Vagina (tissue), 2 donors: Measurements from ENCODE around the gene DIP2B. TPM values are rescaled to one million over a fixed set of nuclear protein-coding genes. Genes with fewer than 3 reads are reported as not detected.

Experiments used
- DNase-seq, 2 donors: peaks; one replicate each; pipeline ENCODE4 v3.0.0-alpha.2; 2017; ENCODE audit errors: extremely low spot score in 2 of 2
- H3K27ac ChIP-seq: fragments of 200-600 bp; sonication (generic); one replicate; pipeline ENCODE4 v1.5.1; 2019
- H3K27me3 ChIP-seq: fragments of 200-600 bp; sonication (generic); one replicate; pipeline ENCODE4 v1.5.1; 2019
- H3K36me3 ChIP-seq, 2 donors: fragments of 200-600 bp; sonication (generic); one replicate each; pipeline ENCODE4 v1.5.1; 2017 to 2019
- H3K4me1 ChIP-seq: fragments of 200-600 bp; sonication (generic); one replicate; pipeline ENCODE4 v1.5.1; 2019
- H3K4me3 ChIP-seq, 2 donors: fragments of 200-600 bp; sonication (generic); 1 replicate in 1 of 2; 2 replicates in 1 of 2; pipeline ENCODE4 v1.5.1; 2016 to 2019
- H3K9me3 ChIP-seq: fragments of 200-600 bp; sonication (generic); one replicate; pipeline ENCODE4 v1.5.1; 2019
- CTCF ChIP-seq, 3 experiments: fragments of 450-650 bp in 2 of 3; fragments of 200-600 bp in 1 of 3; sonication (generic) in 1 of 3; IDR thresholded peaks; one replicate each; pipeline ENCODE4 v1.5.1; 2017 to 2019; ENCODE audit warnings: antibody characterized with exemption in 3 of 3, mild to moderate bottlenecking in 2 of 3, moderate library complexity in 2 of 3
- POLR2A ChIP-seq, 2 donors: fragments of 450-650 bp; IDR thresholded peaks; one replicate each; pipeline ENCODE4 v1.6.1; 2017; ENCODE audit warnings: antibody characterized with exemption in 2 of 2, mild to moderate bottlenecking in 2 of 2, moderate library complexity in 2 of 2
- POLR2AphosphoS5 ChIP-seq, 2 donors: sonication (generic); formaldehyde crosslinking; IDR thresholded peaks; one replicate each; pipeline ENCODE4 v1.9.0; 2017; ENCODE audit warnings: antibody characterized with exemption in 2 of 2, mild to moderate bottlenecking in 2 of 2, low read depth in 1 of 2; ENCODE audit not compliant: insufficient read depth in 1 of 2
- intact Hi-C: fragments of 100-400 bp; cut with DNase I; formaldehyde crosslinking; loops from one replicate; pipeline ENCODE4 v1.15.1; 2023
- total RNA-seq: library from RNA; depleted of rRNA; stranded (reverse); fragments of >200 nt; gene quantifications from one replicate; pipeline ENCODE4 v1.2.3, GENCODE V29; 2016

Gene DIP2B
- total RNA-seq, 1 donor from 2014 or later: 32.2 TPM

- peaks cover 58% of the 10 kb centered on the region for H3K4me1 ChIP-seq
- TF ChIP-seq CTCF (IDR thresholded peaks at IDR 0.05): no peak
- TF ChIP-seq POLR2AphosphoS5 (IDR thresholded peaks at IDR 0.05; ENCODE audit: insufficient read depth in 1 of 2, low read depth in 1 of 2): no peak
- no peak for TF ChIP-seq POLR2A (IDR thresholded peaks at IDR 0.05)
- H3K4me3 ChIP-seq: no peak overlapping the region
- DNase-seq: no peak
- no peaks in the 10 kb centered on the region for H3K27me3 ChIP-seq
- H3K27ac ChIP-seq: no peak overlapping the region
- H3K36me3 ChIP-seq: no peaks in the 10 kb centered on the region
- intact Hi-C loops: no loop called here
- H3K9me3 ChIP-seq: no peaks in the 10 kb centered on the region
These were observed 61.3 kb downstream of the DIP2B start for GRCh38 chr12:50566066-50566465.

- intact Hi-C loops: no loop called here
- no peak for DNase-seq
- Histone ChIP-seq H3K4me1 (peaks cover 69% of the 10 kb centered on the region), H3K36me3 (no peaks in the 10 kb centered on the region), H3K4me3 (no peak overlapping the region), H3K27ac (peak overlapping the region; percentile 58), H3K27me3 (no peaks in the 10 kb centered on the region), H3K9me3 (no peaks in the 10 kb centered on the region)
- no peak for TF ChIP-seq POLR2AphosphoS5 (IDR thresholded peaks at IDR 0.05; ENCODE audit: insufficient read depth in 1 of 2, low read depth in 1 of 2)
- no peak for TF ChIP-seq CTCF (IDR thresholded peaks at IDR 0.05)
- TF ChIP-seq POLR2A (IDR thresholded peaks at IDR 0.05): no peak
These were observed 63.1 kb downstream of the DIP2B start for GRCh38 chr12:50567926-50568325.

GRCh38 chr12:50568338-50569091 lies 63.7 kb downstream of the DIP2B start:
- TF ChIP-seq POLR2A (IDR thresholded peaks at IDR 0.05) (no peak), POLR2AphosphoS5 (IDR thresholded peaks at IDR 0.05; ENCODE audit: insufficient read depth in 1 of 2, low read depth in 1 of 2) (no peak), CTCF (IDR thresholded peaks at IDR 0.05) (no peak)
- no peaks in the 10 kb centered on the region for H3K36me3 ChIP-seq
- peak overlapping the region; percentile 58 for H3K27ac ChIP-seq
- no peaks in the 10 kb centered on the region for H3K9me3 ChIP-seq
- intact Hi-C loops: no loop called here
- H3K27me3 ChIP-seq: no peaks in the 10 kb centered on the region
- peaks cover 75% of the 10 kb centered on the region for H3K4me1 ChIP-seq
- no peak for DNase-seq
- H3K4me3 ChIP-seq: no peak overlapping the region

GRCh38 chr12:50569321-50569720 lies 64.5 kb downstream of the DIP2B start:
- intact Hi-C loops: no loop called here
- H3K36me3 ChIP-seq: no peaks in the 10 kb centered on the region

More at GRCh38 chr12:50569321-50569720, 64.5 kb downstream of the DIP2B start:
- H3K4me3 ChIP-seq: no peak overlapping the region
- TF ChIP-seq POLR2A (IDR thresholded peaks at IDR 0.05): no peak
- no peak for TF ChIP-seq POLR2AphosphoS5 (IDR thresholded peaks at IDR 0.05; ENCODE audit: insufficient read depth in 1 of 2, low read depth in 1 of 2)
- no peak for TF ChIP-seq CTCF (IDR thresholded peaks at IDR 0.05)
- H3K4me1 ChIP-seq: peaks cover 75% of the 10 kb centered on the region
- H3K9me3 ChIP-seq: no peaks in the 10 kb centered on the region
- no peaks in the 10 kb centered on the region for H3K27me3 ChIP-seq
- H3K27ac ChIP-seq: no peak overlapping the region
- no peak for DNase-seq
